ENCODE results near the gene GLMN.
"Not testable (repeated sequence)": the region's sequence is repeated elsewhere in the genome, so short reads cannot be mapped to it uniquely, and the experiment has no call there.

GRCh38 chr1:92254714-92255113 is 44.1 kb downstream of the GLMN start:
- TF ChIP-seq CTCF (IDR thresholded peaks at IDR 0.05 in 8 of 11, conservative IDR thresholded peaks at IDR 0.05 in 3 of 11); POLR2A (IDR thresholded peaks at IDR 0.05); POLR2AphosphoS5 (IDR thresholded peaks at IDR 0.05): not testable (repeated sequence)
